Stimulated activated CD8-positive, alpha-beta memory T cell treated with anti-CD3 and anti-CD28 coated beads, Interleukin-12 subunit alpha, Interleukin-12 subunit beta, amount 100 ng/mL, for 24 hours (primary cell): ENCODE data around the gene CFAP57.

Experiments
- DNase-seq: peaks from one replicate; pipeline ENCODE4 v3.0.0-alpha.2; 2020; ENCODE audit errors: extremely low read depth

Gene CFAP57

DNA sequence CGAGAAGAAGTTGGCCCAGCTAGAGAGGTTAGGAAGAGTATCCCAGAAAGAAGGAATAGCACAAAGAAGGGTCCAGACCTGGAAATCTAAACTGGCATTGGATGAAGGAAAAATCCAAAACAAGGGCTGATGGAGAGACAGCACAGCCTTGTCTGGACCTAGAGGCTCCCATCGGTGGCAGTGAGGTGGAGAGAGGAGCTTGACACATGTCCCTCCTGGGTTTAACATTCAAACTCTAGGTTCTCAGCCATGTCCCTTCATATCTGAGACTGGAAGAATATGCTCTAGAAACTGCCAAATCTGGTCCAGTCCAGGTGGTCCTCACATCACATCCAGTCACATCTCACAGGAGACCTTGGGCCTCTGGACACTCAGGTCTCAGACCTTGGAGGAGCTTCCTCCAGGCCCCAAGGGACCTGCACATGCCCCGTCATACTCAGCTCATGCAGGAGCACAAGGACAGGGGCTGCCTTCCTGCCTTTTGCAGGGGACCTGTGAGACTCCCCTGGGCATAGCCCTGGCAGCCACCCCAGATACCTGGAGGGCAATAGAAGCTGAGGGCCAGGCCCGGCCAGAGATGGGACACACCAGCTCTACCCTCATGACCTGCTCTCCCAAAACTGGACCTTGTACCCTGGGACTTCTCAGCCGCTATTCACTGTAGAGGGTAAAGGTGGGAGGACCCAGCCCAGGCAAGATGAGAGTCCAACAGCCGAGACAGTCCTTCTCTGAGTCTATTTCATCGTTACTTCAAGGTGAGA, 105.2 kb downstream of the CFAP57 start:
- no peak for DNase-seq

- DNase-seq: no peak
These were observed 107.0 kb downstream of the CFAP57 start for GRCh38 chr1:43279161-43279560.

DNA sequence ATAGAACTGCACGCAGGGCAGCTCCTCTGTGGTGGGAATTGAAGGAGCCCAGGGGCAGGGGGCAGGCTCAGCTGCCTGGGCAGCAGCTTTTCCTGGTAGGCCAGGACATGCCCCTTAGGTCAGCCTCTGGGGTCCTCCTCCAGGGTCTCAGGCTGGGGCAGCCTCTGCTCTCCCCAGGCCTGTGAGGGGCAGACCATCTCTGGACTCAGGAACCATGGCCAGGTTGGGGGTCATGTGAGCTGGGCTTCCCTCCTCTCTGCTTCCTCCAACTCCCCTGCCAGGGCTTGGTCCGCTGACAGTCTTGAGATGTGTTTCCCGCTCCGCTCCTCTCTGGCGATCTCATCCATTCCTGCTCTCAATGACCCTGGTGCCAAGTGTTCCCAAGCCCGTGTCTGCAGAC, 107.5 kb downstream of the CFAP57 start:
- no peak for DNase-seq

DNA sequence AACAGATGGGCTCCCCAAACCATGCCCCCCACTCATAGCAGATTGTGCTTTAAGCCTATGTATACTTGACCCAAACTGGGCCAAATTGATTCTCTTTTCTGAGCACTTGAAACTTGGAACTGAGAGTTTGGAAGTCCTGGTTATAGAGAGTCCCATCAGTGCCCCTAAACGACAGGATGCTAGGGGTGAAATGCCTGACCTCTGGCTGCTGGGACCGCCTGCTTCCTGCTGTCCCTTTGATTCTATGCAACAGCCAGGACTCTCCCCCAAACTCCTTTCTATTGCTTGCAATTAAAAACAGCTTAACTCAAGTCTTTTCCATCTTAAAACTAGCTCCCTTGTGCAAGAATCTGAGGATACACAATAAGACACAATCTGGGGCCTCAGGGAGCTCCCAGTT, 108.6 kb downstream of the CFAP57 start:
- DNase-seq: no peak

DNA sequence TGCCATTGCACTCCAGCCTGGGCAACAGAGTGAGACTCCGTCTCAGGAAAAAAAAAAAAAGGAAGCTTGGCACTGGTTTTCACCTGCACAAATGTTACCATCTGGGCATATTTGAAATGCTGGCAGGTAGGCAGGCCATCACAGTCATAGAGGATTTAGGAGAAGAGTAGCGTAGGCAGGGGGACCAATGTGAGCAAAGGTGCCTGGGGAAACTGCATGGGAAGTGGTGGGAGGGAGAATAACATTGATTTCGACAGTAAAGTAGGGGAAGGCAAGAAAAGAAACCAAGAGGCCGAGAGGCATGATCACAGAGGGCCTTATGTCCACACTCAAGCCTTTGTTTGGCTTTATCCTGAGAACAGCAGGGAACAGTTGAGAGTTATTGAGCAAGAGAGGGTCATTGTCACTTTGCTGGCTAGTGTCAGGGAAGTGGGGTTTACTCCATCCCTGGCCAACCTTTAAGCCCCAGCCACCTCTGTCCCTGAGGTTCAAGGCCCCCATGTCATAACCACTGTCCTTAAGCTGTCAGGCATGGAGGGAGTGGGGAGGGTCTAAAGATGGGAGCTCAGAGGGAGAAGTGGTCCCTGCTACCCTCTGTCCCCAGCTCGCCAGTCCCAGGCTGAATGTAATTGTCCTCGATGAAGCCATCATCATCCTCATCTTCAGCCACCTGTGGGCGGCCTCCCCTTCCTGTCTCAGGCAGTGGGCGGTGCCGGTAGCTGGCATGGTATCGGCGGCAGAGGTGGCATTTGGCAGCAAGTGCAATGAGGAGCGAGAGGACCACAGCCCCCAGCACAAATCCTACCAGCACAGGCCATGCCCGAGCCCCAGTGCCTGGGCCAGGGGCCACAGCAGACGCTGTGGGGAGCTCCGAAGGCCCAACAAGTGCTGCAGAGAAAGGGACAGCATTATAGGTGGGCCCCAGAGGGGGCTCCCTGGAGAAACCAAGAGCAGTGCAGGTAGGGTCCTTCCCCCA, 110.4 kb downstream of the CFAP57 start:
- DNase-seq: no peak

- DNase-seq: no peak
These were observed 111.9 kb downstream of the CFAP57 start for GRCh38 chr1:43284065-43284464.

DNA sequence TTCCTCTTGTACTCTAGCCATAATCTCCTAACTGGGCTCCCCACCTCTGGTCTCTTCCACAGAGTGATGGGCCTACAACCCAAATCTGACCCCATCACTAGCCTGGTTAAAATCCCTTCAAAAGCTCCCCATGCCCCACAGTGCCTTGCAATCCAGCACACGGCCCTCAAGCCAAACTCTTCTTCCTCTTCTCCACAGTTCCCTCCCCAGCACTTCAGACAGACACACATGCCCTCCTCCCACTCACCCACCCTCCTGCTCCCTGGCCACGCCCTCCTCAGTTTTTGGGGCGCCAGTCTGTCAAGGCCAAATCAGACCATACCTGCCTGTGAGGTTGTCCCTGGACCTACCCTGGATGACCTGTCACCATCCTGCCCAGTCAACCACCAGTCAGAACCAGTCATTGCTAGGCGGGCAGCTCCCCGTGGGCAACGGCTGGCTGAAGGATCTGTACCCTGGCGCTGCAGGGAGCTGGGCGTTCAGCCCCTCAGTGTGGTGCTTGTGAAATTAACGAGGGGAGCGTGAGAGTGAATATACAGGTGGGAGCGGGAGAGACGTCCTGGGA, 112.5 kb downstream of the CFAP57 start:
- no peak for DNase-seq

GRCh38 chr1:43285269-43285990, 113.3 kb downstream of the CFAP57 start, which contains the start of gene C1orf210:
Gene C1orf210 (minus strand): TSS chr1:43285581. CDS start chr1:43283270, 2,311 bp downstream.
- no peak for DNase-seq

DNA sequence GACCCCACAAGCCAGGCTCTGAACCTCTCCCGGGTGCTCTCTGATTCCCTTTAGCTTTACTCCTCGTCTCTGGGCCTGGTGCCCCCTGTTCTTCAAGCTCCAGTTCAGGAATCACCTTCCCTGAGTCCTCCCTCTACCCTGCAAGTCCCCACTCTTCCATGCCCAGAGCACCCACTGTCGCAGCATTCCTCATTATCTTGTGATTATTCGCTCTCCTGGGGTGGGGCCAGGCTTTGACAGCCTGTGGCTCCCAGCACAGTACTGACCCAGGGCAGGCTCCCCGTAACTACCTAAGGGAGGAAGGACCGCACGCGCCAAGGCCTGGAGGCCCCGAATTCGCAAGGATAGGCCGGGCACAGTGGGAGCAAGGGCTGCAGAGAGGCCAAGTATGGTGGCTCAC, 114.0 kb downstream of the CFAP57 start:
- DNase-seq: no peak

DNA sequence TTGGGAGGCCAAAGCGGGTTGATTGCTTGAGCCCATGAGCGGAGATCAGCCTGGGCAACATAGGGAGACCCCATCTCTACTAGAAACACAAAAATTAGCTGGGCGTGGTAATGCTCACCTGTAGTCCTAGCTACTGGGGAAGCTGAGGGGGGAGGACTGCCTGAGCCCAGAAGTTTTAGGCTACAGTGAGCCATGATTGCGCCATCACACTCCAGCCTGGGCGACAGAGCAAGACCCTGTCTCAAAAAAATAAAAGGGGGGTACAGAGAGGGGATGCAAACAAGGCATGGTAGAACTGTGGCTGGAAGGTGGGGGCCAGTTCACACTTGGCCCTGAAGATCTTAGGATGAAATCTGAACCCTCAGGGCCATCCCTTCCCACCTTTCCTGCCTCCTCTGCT, 114.4 kb downstream of the CFAP57 start:
- no peak for DNase-seq

DNA sequence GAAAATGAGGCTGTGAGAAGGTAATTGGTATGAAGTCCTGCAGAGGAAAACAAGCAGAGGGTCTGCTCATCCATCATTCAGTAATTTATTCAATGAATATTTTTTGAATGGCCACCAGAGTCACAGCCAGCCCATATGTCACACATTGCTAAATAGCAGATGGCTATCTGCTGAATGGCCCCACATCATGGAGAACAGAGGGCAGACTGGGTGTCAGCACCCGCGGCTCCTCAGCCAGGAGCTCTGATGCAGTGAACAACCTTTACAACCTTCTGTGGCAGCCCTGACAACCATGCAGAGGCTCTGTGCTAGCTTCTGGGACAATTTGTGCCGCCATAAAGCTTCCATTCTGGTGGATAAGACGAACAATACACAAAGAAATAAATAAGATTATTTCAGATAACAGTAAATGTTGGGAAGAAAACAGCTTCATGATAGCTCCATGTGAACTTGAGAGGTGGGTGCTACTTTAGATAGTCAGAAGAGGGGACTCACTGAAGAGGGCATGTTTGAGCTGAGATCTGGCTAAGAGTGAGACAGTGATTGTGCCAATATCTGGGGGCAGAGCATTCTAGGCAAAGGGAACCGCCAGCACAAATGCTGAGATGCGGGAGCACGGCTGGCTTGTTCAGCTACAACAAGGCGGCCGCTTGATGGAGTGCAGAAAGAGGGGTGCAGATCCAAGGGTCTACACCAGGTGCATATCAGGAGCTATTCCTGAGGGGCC, 116.1 kb downstream of the CFAP57 start:
- DNase-seq: no peak

DNA sequence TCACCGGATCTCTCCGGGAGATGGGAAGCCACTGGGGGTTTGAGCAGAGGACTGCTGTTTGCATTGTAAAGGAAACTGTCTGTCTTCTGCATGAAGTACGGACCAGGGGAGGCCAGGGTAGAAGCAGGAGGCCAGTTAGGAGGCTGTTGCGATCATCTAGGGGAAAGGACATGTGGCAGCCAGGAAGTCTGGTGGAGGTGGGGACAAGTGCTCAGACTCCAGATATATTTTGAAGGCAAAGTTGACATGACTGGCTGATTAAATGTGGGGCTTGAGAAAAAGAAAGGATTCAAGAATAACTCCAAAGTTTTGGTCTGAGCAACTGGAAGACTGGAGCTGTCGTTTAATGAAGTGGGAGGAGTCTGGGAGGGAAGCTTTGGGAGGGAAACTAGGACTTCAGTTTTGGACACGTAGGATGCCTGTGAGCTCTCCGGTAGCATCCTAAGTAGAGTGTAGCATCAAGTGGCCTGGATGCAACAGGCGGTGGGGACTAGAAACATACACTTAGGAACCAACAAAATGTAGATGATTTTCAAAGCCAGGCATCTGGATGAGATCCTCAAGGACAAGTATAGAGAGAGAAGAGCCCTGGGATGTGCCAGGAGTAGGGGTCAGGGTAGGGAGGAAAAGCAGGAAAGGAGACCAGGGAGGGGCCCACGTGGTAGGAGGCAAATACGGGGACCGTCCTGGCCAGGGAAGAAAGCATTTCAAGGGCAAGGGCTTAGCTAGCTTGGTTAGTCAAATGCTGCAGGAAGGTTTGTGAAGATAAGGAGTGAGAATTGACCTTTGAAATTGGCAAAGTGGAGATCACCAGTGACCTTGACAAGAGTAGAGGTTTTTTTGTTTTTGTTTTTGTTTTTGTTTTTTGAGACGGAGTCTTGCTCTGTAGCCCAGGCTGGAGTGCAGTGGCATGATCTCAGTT, 116.9 kb downstream of the CFAP57 start:
- no peak for DNase-seq

DNA sequence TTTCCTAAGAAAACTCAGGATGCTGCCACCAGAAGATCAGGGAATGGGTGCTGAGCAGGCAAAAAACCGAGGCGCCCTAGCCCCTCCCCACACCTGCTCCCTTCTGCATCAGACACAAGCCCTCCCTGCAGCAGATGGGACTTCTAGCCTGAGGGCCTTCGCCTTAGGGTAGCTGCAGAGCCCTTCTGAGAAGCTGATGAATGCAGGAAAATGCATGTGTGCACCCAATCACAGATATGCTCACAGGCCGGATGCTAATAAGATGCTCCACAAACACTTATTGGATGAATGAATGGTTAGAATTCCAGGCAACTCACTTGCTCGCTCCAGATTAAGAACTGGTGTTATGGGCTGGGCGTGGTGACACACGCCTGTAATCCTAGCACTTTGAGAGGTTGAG, 120.1 kb downstream of the CFAP57 start:
- no peak for DNase-seq

DNA sequence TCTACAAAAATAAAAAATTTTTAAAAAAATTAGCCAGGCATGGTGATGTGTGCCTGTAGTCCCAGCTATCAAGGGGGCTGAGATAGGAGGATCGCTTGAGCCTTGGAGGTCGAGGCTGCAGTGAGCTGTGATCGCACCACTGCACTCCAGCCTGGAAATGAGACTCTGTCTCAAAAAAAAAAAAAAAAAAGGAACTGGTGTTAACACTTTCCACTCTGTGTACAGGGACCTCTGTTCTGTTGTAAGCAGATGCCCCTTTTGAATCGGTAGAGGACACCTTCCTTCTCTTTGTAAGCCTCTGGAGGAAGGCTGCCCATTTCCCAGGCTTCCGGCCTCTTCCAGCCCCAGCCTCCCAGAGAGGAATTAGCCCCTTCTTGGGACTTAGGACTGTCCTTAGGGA, 120.5 kb downstream of the CFAP57 start:
- no peak for DNase-seq

- no peak for DNase-seq
These were observed 121.0 kb downstream of the CFAP57 start for GRCh38 chr1:43293176-43293575.

DNA sequence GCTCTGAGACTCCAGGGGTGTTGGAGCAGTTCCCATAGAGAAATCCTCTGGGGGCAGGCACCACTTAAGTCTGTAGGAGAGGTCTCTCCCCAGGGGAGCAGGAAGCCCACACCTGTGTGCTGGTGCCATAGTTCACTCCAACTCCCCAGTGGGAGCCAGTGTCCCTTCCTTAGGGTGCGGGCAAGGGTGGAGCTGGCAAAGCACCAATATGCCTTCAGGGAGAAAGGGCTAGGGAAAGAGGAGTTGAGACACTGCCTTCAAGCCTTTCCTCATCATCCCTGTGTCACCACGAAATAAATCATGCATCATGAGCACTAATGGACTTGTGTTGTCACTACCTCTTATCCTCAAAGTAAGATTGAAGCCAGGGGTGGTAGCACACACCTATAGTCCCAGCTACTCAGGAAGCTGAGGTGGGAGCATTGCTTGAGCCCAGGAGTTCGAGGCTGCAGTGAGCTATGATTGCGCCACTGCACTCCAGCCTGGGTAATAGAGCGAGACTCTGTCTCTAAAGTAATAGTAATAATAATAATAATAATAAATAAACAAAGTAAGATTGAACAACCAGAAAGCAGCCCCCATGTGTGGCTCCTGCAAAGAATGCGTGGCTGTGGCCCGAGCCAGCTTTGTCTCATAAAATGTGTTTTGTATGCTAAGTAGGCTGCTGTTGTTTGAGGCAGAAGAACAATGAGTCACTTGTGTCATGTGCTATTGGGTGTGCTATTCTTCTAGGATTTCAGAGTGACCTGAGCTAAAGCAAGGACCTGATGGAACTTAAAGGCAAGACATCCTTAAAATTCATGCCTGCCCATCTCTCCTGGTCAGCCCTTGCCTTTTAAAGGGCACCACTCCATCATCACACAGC, 122.0 kb downstream of the CFAP57 start:
- DNase-seq: no peak

- DNase-seq: no peak
These were observed 122.6 kb downstream of the CFAP57 start for GRCh38 chr1:43294761-43295160.

DNA sequence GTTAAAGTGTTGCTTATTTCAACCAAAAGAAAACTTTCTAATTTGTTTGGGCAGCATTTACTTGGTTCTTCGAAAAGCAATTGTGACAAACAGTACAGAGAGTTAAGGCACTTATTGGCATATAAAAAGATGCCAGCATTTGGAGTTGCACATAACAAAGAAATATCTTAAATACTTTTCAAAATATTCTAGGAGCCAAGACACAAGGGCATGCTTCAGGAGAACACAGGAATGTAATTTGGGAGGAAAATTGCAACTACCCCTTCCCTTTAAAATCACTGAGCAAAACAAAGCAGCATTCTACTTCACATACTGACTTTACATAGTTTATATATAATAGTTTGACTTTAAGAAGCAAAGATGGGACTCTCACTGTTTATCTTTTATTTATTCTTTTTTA, 124.1 kb downstream of the CFAP57 start:
- DNase-seq: no peak

GRCh38 chr1:43298055-43298454, 125.9 kb downstream of the CFAP57 start:
- no peak for DNase-seq
